Measurements from ENCODE around the gene RLIM. TPM values are rescaled to one million over a fixed set of nuclear protein-coding genes. Genes with fewer than 3 reads are reported as not detected.

The RLIM gene
- total and polyA plus RNA-seq, 2 of the 8 experiments (the other 6 are each of a cell fraction or from before 2014, with no cell fraction given), result 6.3 to 34.6 TPM

DNA sequence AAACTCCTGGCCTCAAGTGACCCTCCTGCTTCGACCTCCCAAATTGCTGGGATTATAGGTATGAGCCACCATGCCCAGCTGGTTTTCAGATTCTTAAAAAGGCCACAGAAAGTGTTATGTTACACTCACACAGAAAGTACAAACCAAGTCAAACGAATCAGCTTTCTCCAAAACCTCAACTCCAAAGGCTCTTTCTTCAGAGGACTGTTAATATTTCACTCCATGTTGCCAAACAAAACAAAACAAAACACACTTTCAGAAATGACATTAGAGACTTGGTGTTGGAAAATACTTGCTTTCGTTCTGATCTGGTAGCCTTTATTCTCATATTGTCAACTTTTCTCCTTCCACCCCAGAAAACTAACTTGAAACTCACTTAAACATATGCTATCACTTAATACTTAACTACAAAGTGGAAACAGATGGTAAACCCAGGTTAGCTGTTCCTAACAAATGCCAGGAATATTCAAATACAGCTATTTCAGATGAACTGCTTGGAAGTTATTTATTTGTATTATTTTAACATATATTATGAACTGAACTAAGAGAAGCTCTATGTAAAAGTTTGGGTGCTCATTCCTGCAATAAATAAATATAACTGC lies 34.7 kb downstream of the RLIM start:
- ChIA-PET POLR2A (ENCODE audit: partially characterized antibody) (interaction anchor here (0.7 kb wide), 1 partner anchor 383 kb away, joined by 3 read pairs; no protein-coding TSS in a partner anchor), CTCF (ENCODE audit: partially characterized antibody) (no interaction called here)
- Histone ChIP-seq H3K14ac (ENCODE audit: insufficient read length) (no peak overlapping the region), H3K9me3 (ENCODE audit: insufficient read depth in 2 of 2, low read depth in 1 of 2, low read length in 1 of 2) (no peaks in the 10 kb centered on the region), H3K27ac (ENCODE audit: low read depth, low read length) (no peak overlapping the region), H2BK5ac (ENCODE audit: low read depth, low read length) (no peak overlapping the region), H3K36me3 (ENCODE audit: control insufficient read depth in 2 of 4, insufficient read depth in 4 of 4, low read length in 3 of 4) (no peaks in the 10 kb centered on the region; a peak in 2 of 8 replicates), H2AFZ (ENCODE audit: low read length) (no peak overlapping the region), H3K23me2 (ENCODE audit: low read depth, low read length) (no peaks in the 10 kb centered on the region), H4K5ac (ENCODE audit: insufficient read length, low read depth, low read length) (no peak overlapping the region), H2BK12ac (ENCODE audit: low read depth, low read length) (no peak overlapping the region), H3K79me2 (ENCODE audit: control insufficient read depth in 1 of 2, insufficient read depth in 2 of 2, low read length in 2 of 2) (no peaks in the 10 kb centered on the region), H4K8ac (ENCODE audit: extremely low read depth, insufficient read depth, low read length) (no peak overlapping the region), H4K20me1 (replicated peaks in 1 of 2; ENCODE audit: control insufficient read depth in 1 of 2, insufficient read depth in 2 of 2, low read length in 2 of 2) (no peaks in the 10 kb centered on the region), H3K4me2 (ENCODE audit: insufficient read depth in 1 of 2, low read depth in 2 of 2, low read length in 2 of 2) (no peak overlapping the region), H3K27me3 (replicated peaks in 1 of 4; ENCODE audit: control insufficient read depth in 3 of 4, extremely low read depth in 1 of 4, insufficient read depth in 3 of 4, low read length in 3 of 4) (no peaks in the 10 kb centered on the region), H3K4ac (replicated peaks; ENCODE audit: insufficient read length, low read depth, low read length) (no peak overlapping the region), H3K4me1 (replicated peaks in 1 of 4; ENCODE audit: control insufficient read depth in 3 of 4, insufficient read depth in 4 of 4, low read length in 3 of 4) (no peaks in the 10 kb centered on the region), H2AK5ac (ENCODE audit: low read depth, low read length) (no peak overlapping the region), H2BK120ac (replicated peaks; ENCODE audit: low read depth, low read length) (no peak overlapping the region), H3K9ac (replicated peaks in 1 of 4; ENCODE audit: extremely low read depth in 1 of 4, low read depth in 3 of 4, low read length in 3 of 4) (no peak overlapping the region), H3K18ac (ENCODE audit: extremely low read depth, low read length) (no peak overlapping the region), H3K79me1 (ENCODE audit: low read depth, low read length) (no peaks in the 10 kb centered on the region), H2BK15ac (ENCODE audit: low read length) (no peak overlapping the region), H3K56ac (replicated peaks; ENCODE audit: insufficient read length, low read depth, low read length) (no peak overlapping the region), H4K91ac (replicated peaks; ENCODE audit: insufficient read length, low read length) (no peak overlapping the region), H3K23ac (ENCODE audit: insufficient read length) (no peak overlapping the region), H2BK20ac (ENCODE audit: low read length) (no peak overlapping the region), H3K4me3 (ENCODE audit: extremely low read depth in 1 of 4, insufficient read depth in 2 of 4, low read depth in 3 of 4, low read length in 4 of 4) (no peak overlapping the region)
- FAIRE-seq (no peak), DNase-seq (ENCODE audit: low read depth in 1 of 2, low spot score in 2 of 2) (no peak)
- TF ChIP-seq BACH1 (IDR thresholded peaks at IDR 0.05; ENCODE audit: low read length) (no peak), RFX5 (IDR thresholded peaks at IDR 0.05; ENCODE audit: borderline replicate concordance, low read depth, low read length) (no peak), SAP30 (IDR thresholded peaks at IDR 0.05; ENCODE audit: insufficient read depth, insufficient replicate concordance, low read length) (no peak), POU5F1 (IDR thresholded peaks at IDR 0.05; ENCODE audit: low read depth, low read length) (no peak), KDM5A (IDR thresholded peaks at IDR 0.05; ENCODE audit: low read length) (no peak), RNF2 (IDR thresholded peaks at IDR 0.05; ENCODE audit: borderline replicate concordance, low read depth, low read length, missing control alignments, poor library complexity, severe bottlenecking) (no peak)
- TF ChIP-seq, protein P1, sequence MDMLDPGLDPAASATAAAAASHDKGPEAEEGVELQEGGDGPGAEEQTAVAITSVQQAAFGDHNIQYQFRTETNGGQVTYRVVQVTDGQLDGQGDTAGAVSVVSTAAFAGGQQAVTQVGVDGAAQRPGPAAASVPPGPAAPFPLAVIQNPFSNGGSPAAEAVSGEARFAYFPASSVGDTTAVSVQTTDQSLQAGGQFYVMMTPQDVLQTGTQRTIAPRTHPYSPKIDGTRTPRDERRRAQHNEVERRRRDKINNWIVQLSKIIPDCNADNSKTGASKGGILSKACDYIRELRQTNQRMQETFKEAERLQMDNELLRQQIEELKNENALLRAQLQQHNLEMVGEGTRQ (IDR thresholded peaks at IDR 0.05; ENCODE audit: low read length), result no peak
- WGBS, 2 experiments (ENCODE audit: extremely low coverage in 1 of 2, insufficient coverage in 1 of 2, insufficient read length in 1 of 2, insufficient replicate concordance in 2 of 2, low coverage in 1 of 2, low lambda C conversion rate in 2 of 2, missing lambda C conversion rate in 1 of 2), result 100% methylated on average over 1 of the region's 3 CpGs; no CpG with 5 or more reads in 1 of the 2 experiments

Measured in H1 (cell line).